ENCODE results near the gene HDLBP. TPM values are rescaled to one million over a fixed set of nuclear protein-coding genes. Genes with fewer than 3 reads are reported as not detected.

Gene HDLBP
- total and polyA plus RNA-seq, 2 experiments from 2014 or later: 230 to 306 TPM

GRCh38 chr2:241280291-241280690, 35.2 kb downstream of the HDLBP start:
- no peak for DNase-seq (ENCODE audit: low spot score)
- peaks cover 16% of the 10 kb centered on the region for H3K4me1 Mint-ChIP-seq
- Histone ChIP-seq H3K4me3 (no peak overlapping the region), H3K79me2 (replicated peaks; ENCODE audit: insufficient read depth) (peaks cover 100% of the 10 kb centered on the region), H3K27me3 (ENCODE audit: insufficient read depth) (no peaks in the 10 kb centered on the region), H3K4me2 (no peak overlapping the region), H4K20me1 (replicated peaks; ENCODE audit: insufficient read depth) (peaks cover 49% of the 10 kb centered on the region), H3F3A (replicated peaks; ENCODE audit: low read depth) (no peaks in the 10 kb centered on the region), H3K9me2 (ENCODE audit: insufficient read depth) (no peaks in the 10 kb centered on the region), H3K27ac (ENCODE audit: low read depth) (peak overlapping the region; percentile 59; the same call in 1 of the 2 replicates), H3K4me1 (ENCODE audit: insufficient read depth) (peaks cover 16% of the 10 kb centered on the region), H3K36me3 (ENCODE audit: insufficient read depth) (no peaks in the 10 kb centered on the region), H2AFZ (no peak overlapping the region)
- H3K9me3 Mint-ChIP-seq: no peaks in the 10 kb centered on the region
- no peaks in the 10 kb centered on the region for H3K27me3 Mint-ChIP-seq (ENCODE audit: insufficient read depth, low read depth, poor library complexity)
- H3K27ac Mint-ChIP-seq: no peak overlapping the region
- 0 out of 3 replicates have a peak, but pooled peaks cover 3% of the 10 kb centered on the region for H3K36me3 Mint-ChIP-seq (ENCODE audit: low read depth)
- H3K4me3 Mint-ChIP-seq: no peak overlapping the region
- TF ChIP-seq CREB1 (CRISPR knock-in tag; IDR thresholded peaks at IDR 0.05; ENCODE audit: low read depth) (no peak), JUNB (IDR thresholded peaks at IDR 0.05; ENCODE audit: unreplicated experiment) (no peak), ZNF114 (CRISPR knock-in tag; IDR thresholded peaks at IDR 0.05) (no peak), NANOG (IDR thresholded peaks at IDR 0.05; ENCODE audit: borderline replicate concordance) (no peak), EZH2 (IDR thresholded peaks at IDR 0.05; ENCODE audit: low read depth, unreplicated experiment) (no peak), ZNF331 (CRISPR knock-in tag; IDR thresholded peaks at IDR 0.05; ENCODE audit: low read depth) (no peak), ZNF462 (CRISPR knock-in tag; IDR thresholded peaks at IDR 0.05) (no peak)
- TF ChIP-seq, protein P1, sequence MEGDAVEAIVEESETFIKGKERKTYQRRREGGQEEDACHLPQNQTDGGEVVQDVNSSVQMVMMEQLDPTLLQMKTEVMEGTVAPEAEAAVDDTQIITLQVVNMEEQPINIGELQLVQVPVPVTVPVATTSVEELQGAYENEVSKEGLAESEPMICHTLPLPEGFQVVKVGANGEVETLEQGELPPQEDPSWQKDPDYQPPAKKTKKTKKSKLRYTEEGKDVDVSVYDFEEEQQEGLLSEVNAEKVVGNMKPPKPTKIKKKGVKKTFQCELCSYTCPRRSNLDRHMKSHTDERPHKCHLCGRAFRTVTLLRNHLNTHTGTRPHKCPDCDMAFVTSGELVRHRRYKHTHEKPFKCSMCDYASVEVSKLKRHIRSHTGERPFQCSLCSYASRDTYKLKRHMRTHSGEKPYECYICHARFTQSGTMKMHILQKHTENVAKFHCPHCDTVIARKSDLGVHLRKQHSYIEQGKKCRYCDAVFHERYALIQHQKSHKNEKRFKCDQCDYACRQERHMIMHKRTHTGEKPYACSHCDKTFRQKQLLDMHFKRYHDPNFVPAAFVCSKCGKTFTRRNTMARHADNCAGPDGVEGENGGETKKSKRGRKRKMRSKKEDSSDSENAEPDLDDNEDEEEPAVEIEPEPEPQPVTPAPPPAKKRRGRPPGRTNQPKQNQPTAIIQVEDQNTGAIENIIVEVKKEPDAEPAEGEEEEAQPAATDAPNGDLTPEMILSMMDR (conservative IDR thresholded peaks at IDR 0.05; ENCODE audit: low read depth in 2 of 2): no peak
- TF ChIP-seq, protein P2, sequence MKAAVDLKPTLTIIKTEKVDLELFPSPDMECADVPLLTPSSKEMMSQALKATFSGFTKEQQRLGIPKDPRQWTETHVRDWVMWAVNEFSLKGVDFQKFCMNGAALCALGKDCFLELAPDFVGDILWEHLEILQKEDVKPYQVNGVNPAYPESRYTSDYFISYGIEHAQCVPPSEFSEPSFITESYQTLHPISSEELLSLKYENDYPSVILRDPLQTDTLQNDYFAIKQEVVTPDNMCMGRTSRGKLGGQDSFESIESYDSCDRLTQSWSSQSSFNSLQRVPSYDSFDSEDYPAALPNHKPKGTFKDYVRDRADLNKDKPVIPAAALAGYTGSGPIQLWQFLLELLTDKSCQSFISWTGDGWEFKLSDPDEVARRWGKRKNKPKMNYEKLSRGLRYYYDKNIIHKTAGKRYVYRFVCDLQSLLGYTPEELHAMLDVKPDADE (IDR thresholded peaks at IDR 0.05): no peak
- TF ChIP-seq, protein P3, sequence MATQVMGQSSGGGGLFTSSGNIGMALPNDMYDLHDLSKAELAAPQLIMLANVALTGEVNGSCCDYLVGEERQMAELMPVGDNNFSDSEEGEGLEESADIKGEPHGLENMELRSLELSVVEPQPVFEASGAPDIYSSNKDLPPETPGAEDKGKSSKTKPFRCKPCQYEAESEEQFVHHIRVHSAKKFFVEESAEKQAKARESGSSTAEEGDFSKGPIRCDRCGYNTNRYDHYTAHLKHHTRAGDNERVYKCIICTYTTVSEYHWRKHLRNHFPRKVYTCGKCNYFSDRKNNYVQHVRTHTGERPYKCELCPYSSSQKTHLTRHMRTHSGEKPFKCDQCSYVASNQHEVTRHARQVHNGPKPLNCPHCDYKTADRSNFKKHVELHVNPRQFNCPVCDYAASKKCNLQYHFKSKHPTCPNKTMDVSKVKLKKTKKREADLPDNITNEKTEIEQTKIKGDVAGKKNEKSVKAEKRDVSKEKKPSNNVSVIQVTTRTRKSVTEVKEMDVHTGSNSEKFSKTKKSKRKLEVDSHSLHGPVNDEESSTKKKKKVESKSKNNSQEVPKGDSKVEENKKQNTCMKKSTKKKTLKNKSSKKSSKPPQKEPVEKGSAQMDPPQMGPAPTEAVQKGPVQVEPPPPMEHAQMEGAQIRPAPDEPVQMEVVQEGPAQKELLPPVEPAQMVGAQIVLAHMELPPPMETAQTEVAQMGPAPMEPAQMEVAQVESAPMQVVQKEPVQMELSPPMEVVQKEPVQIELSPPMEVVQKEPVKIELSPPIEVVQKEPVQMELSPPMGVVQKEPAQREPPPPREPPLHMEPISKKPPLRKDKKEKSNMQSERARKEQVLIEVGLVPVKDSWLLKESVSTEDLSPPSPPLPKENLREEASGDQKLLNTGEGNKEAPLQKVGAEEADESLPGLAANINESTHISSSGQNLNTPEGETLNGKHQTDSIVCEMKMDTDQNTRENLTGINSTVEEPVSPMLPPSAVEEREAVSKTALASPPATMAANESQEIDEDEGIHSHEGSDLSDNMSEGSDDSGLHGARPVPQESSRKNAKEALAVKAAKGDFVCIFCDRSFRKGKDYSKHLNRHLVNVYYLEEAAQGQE (IDR thresholded peaks at IDR 0.05; ENCODE audit: unreplicated experiment): no peak
- no peak for ATAC-seq
